GM23248 (cell line): ENCODE results near the gene ACTR5.

Experiments used
- EZH2 ChIP-seq: fragments of 200-600 bp; sonication (generic); IDR thresholded peaks from 2 replicates; pipeline ENCODE4 v1.6.1; 2018; ENCODE audit warnings: antibody characterized with exemption, mild to moderate bottlenecking; ENCODE audit not compliant: insufficient read depth, poor library complexity, severe bottlenecking
- EZH2phosphoT487 ChIP-seq: fragments of 200-600 bp; sonication (generic); IDR thresholded peaks from 2 replicates; pipeline ENCODE4 v1.6.1; 2018; ENCODE audit warnings: antibody characterized with exemption, moderate library complexity, mild to moderate bottlenecking, low read depth; ENCODE audit not compliant: insufficient read depth

GRCh38 chr20:38747495-38748096 lies 664 bp upstream of the ACTR5 start:
- TF ChIP-seq EZH2 (no peak), EZH2phosphoT487 (no peak)
